ENCODE results near the gene TAB2.

The TAB2 gene

DNA sequence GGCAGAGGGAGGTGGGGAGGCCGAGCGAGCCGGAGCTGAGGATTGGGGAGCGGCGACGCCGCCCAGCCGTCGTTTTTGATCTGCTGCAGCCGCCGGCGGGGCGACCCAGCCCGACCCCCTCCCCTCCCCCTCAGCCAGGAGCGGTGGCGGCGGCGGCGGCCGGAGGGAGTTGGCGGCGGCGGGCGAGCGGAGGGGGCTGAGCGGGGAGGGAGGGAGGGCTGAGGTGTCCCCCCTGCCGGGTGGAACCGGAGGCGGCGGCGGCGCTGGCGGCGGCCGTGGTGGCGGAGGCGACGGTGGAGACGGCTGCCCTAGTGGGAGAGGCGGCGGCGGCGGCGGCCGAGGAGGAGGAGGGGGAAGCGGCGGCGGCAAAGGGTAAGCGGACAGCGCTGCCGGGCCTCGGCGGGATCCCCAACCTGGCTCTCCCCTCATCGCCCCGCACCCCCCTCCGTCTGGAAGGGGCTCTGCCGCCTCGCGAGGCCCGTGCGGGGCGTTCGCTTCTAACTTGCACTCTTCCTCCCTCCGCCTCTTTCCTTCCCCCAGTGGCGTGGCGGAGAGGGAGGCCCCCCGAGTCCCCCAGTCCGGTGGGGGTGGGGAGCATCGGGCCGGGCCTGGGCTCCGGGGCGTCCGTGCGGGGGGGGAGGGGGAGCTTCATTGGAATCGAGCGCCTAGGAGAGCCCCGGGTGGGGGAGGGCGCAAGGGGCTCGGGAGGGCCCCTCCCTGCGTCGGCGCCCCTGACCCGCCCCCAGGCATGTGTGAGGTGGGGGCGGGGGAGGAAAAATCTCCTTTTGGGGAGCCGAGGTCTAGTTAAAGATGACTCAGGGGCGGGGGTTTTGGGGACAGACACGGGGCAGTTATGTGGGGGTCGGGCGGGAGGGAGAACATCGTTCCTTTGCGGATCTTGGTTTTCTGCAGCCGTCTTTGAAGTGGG is at the start of gene TAB2:
TAB2 (plus strand) TSS at position 69 of the 928 bp plus-strand sequence. CDS start 52,286 bp downstream, outside the sequence.
- DNase-seq (ENCODE audit: low spot score), result peak; percentile 64

DNA sequence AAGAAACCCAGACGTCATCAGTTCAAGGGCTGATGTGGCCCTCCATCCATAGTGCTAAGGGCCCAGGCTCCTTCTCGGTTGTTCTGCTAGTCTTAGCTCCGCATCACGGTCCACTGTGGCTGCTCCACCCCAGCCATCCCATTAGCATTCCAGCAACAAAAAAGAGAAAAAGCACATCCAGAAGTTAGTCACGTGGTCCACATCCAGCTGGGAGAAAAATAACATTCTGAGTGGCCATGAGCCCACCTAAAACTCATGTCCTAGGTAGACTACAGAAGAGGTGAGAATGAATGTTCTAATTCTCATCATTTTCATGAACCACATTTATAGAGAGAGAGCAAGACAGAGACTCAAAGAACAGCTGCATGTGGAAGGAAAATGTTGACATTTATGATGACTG is 49.4 kb upstream of the TAB2 start:
- DNase-seq (ENCODE audit: low spot score), result no peak

DNA sequence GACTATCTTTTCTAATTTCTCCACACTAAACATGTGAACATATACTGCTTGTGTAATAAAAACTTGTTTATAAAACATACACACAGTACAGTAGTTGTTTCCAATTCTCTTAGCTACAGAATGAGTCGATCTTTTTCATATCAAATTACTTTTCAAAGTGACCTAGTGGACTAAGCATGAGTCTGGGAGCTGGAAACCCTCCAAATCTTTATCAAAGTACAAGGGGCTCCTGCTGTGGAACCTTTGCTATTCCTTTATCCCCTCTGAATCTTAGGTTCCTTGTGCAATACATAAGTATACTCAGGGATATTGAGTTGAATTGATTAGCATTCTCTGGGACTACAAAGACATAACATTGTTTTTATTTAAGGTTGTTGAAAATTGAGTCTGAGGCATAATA is 48.7 kb upstream of the TAB2 start:
- no peak for DNase-seq (ENCODE audit: low spot score)

DNA sequence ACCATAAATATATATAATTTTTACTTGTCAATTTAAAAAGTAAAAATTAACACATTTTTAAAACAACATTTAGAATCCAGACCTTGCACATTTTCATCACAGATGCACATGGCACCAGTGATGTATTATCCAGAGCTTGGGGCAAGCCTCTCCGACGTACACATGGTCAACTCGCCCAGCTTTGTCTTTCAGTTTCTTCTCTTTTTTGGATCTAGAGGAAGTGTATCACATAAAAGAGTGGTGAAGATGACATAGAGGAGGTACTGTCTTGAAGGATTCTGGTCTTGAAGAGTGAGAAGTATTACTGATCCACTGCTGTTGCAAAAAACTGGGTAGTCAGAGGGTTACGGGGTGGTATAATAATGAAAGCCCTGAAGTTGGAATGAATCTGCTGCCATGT is 46.9 kb upstream of the TAB2 start:
- no peak for DNase-seq (ENCODE audit: low spot score)

GRCh38 chr6:149271348-149272340 is 45.9 kb upstream of the TAB2 start:
- no peak for DNase-seq (ENCODE audit: low spot score)

DNA sequence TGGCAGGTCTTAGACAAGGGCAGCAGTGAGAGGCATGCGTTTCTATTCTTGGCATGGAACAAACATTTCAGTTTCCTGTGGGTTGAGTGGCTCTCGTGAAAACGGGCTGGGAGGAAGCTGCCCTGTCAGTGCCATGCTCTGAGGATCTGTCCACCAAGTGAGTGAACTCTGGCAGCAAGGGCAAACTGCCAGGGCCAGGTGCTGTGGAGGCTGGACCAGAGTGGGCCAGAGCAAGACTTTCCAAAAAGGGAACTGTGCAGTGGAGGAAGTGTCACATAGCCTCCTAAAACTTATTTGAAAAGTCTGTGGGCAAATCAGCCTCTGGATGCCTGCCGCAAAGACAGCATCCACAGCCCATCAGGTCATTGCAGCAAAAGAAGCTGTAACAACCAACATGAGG is 44.2 kb upstream of the TAB2 start:
- DNase-seq (ENCODE audit: low spot score), result no peak

- DNase-seq (ENCODE audit: low spot score), result no peak
Measured at GRCh38 chr6:149275621-149276020, 41.9 kb upstream of the TAB2 start.

DNA sequence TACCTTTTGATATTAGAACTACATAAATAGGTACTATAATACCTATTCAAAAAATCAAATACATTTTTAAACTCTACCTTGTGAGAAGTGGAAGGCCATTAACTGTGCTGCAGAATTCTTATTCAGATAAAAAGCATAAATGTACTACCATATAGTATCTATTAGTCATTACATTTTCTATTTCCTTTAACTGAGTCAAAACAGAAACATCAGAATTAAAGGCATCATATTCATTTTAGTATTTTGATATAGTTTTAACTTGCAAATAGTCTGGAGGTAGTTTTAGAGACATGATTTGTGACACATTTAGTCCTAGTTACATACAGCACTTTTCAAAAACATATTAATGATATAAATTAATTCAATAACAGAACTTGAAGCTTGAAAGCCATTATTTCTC is 39.9 kb upstream of the TAB2 start:
- DNase-seq (ENCODE audit: low spot score), result no peak

DNA sequence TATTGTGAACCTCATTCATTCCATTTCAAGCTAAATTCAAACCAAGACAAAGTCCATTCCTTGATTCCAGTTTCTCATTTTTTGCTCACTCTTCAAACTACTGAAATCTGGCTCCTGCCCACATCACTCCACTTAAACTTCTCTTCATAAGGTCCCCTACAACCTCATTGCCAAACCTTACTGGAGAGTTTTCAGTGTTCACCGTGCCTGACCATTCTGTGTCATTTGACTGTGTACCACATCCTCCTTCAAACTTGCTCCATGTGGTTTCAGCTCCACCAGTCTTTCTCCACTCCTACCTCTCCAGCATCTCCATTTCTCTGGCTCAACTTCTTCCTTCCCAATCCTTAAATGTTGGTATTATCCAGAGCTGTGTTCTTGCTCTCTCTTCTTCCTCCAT is 38.5 kb upstream of the TAB2 start:
- no peak for DNase-seq (ENCODE audit: low spot score)

DNA sequence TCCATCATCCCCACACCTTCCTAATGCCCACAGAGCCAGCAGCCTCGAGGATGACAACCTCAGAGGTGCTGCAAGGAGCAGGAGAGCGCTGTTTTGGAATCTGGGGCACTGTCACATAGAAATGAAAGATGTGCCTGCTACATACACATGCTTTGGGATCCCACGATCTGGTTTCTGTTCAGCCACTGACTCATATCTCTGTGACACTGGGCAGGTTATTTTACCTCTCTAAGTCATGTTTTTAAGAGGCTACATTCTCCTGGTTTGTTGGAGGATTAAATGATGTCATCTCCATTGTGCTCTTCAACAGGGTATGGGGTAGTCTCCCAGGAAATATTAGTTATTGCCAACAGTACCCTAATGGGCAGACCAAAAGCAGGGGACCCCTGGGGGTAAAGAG is 32.6 kb upstream of the TAB2 start:
- no peak for DNase-seq (ENCODE audit: low spot score)

- no peak for DNase-seq (ENCODE audit: low spot score)
Measured at GRCh38 chr6:149285626-149286025, 31.9 kb upstream of the TAB2 start.

DNA sequence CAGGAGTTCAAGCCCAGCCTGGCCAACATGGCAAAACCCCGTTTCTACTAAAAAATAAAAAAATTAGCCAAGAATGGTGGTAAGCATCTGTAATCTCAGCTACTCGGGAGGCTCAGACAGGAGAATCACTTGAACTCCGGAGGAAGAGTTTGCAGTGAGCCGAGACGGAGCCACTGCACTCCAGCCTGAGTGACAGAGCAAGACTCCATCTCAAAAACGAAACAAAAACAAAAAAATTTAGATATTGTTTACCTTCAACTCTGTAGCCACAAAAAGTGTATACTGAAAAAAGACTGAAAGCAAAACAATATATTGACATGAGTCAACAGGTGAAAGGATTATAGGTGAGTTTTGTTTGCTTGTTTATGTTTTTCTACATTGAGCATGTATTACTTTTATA is 30.6 kb upstream of the TAB2 start:
- no peak for DNase-seq (ENCODE audit: low spot score)

DNA sequence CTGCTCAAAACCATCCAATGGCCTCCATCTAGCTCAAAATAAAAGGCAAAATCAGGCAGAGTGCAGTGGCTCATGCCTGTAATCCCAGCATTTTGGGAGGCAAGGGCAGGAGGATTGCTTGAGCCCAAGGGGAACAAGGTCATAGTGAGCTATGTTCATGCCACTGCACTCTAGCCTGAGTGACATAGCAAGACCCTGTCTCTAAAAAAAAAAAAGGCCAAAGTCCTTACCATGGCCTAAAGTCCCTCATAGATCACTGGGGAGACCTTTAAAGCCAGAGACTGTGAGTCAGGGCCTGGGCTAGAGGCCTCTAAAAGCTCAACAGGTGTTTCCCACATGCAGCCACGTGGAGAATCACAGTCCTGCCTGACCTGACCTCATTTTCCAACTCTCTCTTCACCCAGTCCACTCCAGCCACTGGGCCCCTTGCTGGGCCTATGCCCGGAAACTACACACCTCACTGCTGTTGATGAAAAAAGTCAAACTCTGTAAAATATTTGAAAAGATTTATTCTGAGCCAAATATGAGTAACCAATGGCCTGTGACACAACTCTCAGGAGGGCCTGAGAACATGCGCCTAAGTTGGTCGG is 28.2 kb upstream of the TAB2 start:
- DNase-seq (ENCODE audit: low spot score), result no peak

DNA sequence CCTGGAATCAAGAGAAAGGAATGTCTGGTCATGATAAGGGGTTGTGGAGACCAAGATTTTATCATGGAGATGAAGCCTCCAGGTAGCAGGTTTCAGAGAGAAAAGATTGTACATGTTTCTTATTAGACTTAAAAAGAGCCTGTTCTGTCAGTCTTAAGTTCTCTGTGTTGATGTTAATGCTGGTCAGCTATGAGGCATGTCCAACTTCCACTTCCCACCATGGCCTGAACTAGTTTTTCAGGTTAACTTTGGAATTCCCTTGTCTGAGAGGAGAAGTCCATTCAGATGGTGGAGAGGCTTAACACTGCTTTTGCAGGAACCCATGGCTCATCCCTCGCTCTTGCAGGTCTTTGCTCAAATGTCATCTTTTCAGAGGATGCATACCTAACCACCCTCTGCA is 27.5 kb upstream of the TAB2 start:
- DNase-seq (ENCODE audit: low spot score), result no peak

DNA sequence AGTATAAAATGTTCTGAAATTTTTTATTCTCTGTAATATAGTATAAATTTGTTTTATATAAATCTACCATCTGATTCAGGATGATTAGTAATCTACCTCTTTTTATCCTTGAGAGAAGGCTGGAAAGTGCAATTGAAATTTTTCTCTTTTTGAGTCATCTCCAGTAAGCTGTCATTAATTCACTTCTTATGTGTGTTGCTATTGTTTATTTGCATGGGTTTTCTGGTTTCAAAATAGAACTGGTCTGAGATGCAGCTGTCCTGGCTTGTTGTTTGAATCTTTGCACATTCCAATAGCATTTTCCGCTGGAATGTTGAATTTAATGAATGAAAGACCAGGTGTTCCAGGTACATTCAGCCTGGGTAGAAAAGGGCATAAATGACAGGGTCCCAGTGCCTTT is 24.3 kb upstream of the TAB2 start:
- DNase-seq (ENCODE audit: low spot score), result no peak

DNA sequence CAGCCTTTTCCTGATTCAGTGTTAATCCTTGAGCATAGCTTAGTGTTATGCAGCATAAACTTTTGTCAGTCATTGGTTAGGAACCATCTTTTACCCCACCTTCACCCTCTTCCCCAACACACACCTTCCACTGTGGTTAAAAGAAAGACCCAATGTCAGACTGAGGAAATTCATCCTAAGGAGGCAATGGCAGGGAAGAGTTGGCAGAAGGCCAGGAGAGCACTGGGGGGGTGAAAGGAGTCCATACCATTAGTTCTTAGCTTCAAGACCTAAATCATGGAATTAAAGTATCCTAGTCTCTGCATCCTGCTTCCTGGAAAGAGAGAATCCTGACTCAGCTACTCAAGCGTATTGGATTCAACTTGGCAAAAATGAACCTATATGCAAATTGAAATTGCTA is 16.9 kb upstream of the TAB2 start:
- DNase-seq (ENCODE audit: low spot score), result no peak

DNA sequence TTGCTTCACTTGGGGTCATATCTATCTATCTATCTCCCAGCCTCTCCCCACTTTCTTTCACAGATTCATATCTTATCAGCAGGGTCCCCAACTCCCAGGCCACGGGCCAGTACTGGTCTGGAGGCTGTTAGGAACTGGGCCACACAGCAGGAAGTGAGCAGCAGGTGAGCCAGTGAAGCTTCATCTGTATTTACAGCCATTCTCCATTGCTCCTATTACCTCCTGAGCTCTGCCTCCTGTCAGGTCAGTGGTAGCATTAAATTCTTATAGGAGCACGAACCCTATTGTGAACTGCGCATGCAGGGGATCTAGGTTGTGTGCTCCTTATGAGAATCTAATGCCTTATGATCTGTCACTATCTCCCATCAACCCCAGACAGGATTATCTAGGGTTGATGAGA is 14.8 kb upstream of the TAB2 start:
- DNase-seq (ENCODE audit: low spot score), result no peak

GRCh38 chr6:149303468-149303867 is 14.0 kb upstream of the TAB2 start:
- DNase-seq (ENCODE audit: low spot score), result no peak

GRCh38 chr6:149305372-149305771 is 12.1 kb upstream of the TAB2 start:
- no peak for DNase-seq (ENCODE audit: low spot score)

- no peak for DNase-seq (ENCODE audit: low spot score)
Measured at GRCh38 chr6:149306967-149307366, 10.5 kb upstream of the TAB2 start.

- no peak for DNase-seq (ENCODE audit: low spot score)
Measured at GRCh38 chr6:149311293-149311692, 6.2 kb upstream of the TAB2 start.

DNA sequence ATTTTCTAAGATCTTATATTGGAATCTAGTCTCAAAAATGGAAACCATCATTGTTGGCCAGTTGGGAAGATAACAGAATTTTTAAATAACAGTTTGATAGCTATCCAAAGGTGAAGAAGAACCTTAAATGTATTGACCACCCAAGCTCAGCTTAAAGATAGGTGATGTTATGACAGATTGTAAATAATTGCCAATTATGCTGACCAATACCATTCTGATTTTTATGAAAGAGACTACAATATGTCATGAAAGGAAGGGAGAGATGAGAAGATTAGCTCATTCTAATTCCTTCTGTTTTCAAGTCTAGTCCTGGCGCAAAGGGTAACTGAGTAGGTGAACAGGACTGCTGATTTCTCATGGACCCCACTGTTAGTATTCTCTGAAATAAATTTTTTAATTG is 5.7 kb upstream of the TAB2 start:
- no peak for DNase-seq (ENCODE audit: low spot score)

GRCh38 chr6:149313070-149313469 is 4.4 kb upstream of the TAB2 start:
- no peak for DNase-seq (ENCODE audit: low spot score)

Measured in hematopoietic multipotent progenitor cell treated with erythropoietin and hydrocortisone succinate and interleukin-3 and kit ligand, for 17 days (in vitro differentiated cells).